ENCODE data around the gene CIBAR2. TPM values are rescaled to one million over a fixed set of nuclear protein-coding genes. Genes with fewer than 3 reads are reported as not detected.
A peak's percentile ranks its signal among the peaks of the same experiment; 100 is the strongest.

CIBAR2 gene
- total RNA-seq, 2 experiments from 2014 or later = not detected

DNA sequence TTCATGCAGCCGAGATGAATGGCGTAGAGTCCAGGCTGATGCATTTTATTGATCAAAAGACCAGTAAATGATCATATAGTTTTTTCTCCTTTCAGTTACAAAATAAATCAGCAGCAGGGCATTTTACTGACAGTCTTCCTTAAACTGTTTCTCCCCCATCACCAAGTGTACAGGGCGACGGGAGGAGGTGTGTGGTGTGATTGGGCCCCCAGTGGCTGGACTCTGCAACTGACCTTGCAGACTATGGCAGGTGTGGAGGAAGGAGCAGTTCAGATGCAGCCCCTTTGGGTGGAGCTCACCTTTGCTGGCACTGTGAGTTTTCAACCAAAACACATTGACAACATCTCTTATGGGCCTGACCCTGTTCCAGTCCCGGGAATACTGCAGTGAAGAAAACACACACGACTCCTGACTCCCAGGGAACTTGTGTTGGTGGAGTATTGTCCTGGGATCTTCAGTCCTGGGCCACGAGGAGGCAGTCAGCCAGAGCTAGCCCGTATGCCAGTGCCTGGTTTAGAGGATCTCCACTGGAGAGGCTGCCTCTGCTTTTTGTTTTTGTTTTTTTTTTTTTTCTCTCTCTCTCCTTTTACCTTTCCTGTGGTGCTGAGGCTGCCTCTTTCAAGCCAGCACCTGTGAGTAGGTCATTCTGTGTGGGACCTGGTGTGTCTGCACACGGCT, 54.9 kb downstream of the CIBAR2 start:
- Histone ChIP-seq H3K9me3 (ENCODE audit: control insufficient read depth in 1 of 2, insufficient read depth in 1 of 2, low read length in 2 of 2) (no peaks in the 10 kb centered on the region), H3K4me1 (ENCODE audit: insufficient read depth, low read length) (peaks cover 48% of the 10 kb centered on the region), H3K27me3 (ENCODE audit: control insufficient read depth in 1 of 2, insufficient read depth in 2 of 2, low read length in 2 of 2) (no peaks in the 10 kb centered on the region), H3K27ac (ENCODE audit: low read depth in 1 of 2, low read length in 2 of 2) (peak overlapping the region in 1 of 2 donors; percentile 68), H3K36me3 (ENCODE audit: insufficient read depth, low read length) (no peaks in the 10 kb centered on the region), H3K4me3 (ENCODE audit: low read length) (no peak overlapping the region)
- no peak for ATAC-seq (ENCODE audit: poor library complexity)
- intact Hi-C loops (cut with DNase I, micrococcal nuclease) = loop anchor here in 1 of 2 experiments (2.0 to 5.0 kb wide), 2 partner anchors 27 to 45 kb away; partner anchors contain the start of gene ZDHHC7
- Mint-ChIP-seq H3K4me3 (peak overlapping the region; percentile 71), H3K36me3 (ENCODE audit: low read depth) (no peaks in the 10 kb centered on the region), H3K4me1 (ENCODE audit: low read depth) (peaks cover 63% of the 10 kb centered on the region), H3K9me3 (no peaks in the 10 kb centered on the region), H3K27me3 (no peaks in the 10 kb centered on the region), H3K27ac (peak overlapping the region; percentile 92)
- POLR2A ChIA-PET = interaction anchor here (0.7 to 1.1 kb wide), 2 partner anchors 30 to 888 kb away, joined by 3 to 4 read pairs; partner anchors contain the start of gene KIAA0513
- CTCF ChIA-PET = interaction anchor here (0.7 to 2.2 kb wide), 4 partner anchors 9 to 46 kb away, joined by 4 to 12 read pairs (median 6); partner anchors contain the start of genes KIAA0513 and ZDHHC7
- TF ChIP-seq, protein P1, sequence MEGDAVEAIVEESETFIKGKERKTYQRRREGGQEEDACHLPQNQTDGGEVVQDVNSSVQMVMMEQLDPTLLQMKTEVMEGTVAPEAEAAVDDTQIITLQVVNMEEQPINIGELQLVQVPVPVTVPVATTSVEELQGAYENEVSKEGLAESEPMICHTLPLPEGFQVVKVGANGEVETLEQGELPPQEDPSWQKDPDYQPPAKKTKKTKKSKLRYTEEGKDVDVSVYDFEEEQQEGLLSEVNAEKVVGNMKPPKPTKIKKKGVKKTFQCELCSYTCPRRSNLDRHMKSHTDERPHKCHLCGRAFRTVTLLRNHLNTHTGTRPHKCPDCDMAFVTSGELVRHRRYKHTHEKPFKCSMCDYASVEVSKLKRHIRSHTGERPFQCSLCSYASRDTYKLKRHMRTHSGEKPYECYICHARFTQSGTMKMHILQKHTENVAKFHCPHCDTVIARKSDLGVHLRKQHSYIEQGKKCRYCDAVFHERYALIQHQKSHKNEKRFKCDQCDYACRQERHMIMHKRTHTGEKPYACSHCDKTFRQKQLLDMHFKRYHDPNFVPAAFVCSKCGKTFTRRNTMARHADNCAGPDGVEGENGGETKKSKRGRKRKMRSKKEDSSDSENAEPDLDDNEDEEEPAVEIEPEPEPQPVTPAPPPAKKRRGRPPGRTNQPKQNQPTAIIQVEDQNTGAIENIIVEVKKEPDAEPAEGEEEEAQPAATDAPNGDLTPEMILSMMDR (IDR thresholded peaks at IDR 0.05) = no peak
- DNase-seq = no peak

DNA sequence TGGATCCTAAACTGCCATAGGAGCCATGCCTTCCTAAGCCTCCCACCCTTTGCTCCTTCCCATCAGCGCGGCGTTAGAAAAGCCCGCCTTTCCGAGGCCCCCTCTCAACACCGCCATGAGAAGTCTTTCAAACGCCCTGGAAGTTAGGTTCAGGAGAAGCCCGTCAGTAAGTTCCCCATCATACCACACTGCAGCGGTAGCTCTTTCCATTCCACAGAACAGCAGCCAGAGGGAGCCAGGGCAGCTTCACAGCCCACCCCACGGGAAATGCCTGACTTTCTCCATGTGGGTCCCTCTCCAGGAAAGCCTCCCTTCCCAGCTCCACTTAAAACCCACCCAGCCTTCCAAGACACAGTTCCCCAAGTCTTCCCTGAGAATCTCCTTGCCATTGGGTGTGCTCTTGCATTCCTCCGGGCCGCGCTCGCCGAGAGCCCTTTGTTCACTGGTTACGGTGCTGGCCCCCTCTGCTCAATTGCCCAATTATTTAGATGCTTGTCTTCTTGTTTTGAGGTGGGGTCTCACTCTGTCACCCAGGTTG, 56.0 kb downstream of the CIBAR2 start:
- intact Hi-C loops (cut with DNase I, micrococcal nuclease) = loop anchor here in 1 of 2 experiments (2.0 to 5.0 kb wide), 2 partner anchors 29 to 44 kb away; partner anchors contain the start of gene ZDHHC7
- DNase-seq = peak in 4 of 14 experiments; percentile 14 to 50 (median 46)

More for the DNA sequence above, 56.0 kb downstream of the CIBAR2 start:
- Histone ChIP-seq H3K36me3 (ENCODE audit: insufficient read depth, low read length) (no peaks in the 10 kb centered on the region), H3K4me3 (ENCODE audit: low read length) (peak overlapping the region; percentile 38), H3K4me1 (ENCODE audit: insufficient read depth, low read length) (peaks cover 40% of the 10 kb centered on the region), H3K27me3 (ENCODE audit: control insufficient read depth in 1 of 2, insufficient read depth in 2 of 2, low read length in 2 of 2) (no peaks in the 10 kb centered on the region), H3K9me3 (ENCODE audit: control insufficient read depth in 1 of 2, insufficient read depth in 1 of 2, low read length in 2 of 2) (no peaks in the 10 kb centered on the region), H3K27ac (ENCODE audit: low read depth in 1 of 2, low read length in 2 of 2) (peak overlapping the region; percentile 68 to 78)
- POLR2A ChIA-PET = interaction anchor here (0.9 to 2.4 kb wide), 11 partner anchors 9 to 48 kb away, joined by 3 to 43 read pairs (median 4); partner anchors contain the start of genes KIAA0513 and ZDHHC7
- H3K27me3 Mint-ChIP-seq = no peaks in the 10 kb centered on the region
- peaks cover 53% of the 10 kb centered on the region for H3K4me1 Mint-ChIP-seq (ENCODE audit: low read depth)
- CTCF ChIA-PET = interaction anchor here (2.2 kb wide), 2 partner anchors 28 to 31 kb away, joined by 8 to 12 read pairs; partner anchors contain the start of gene KIAA0513
- no peak for ATAC-seq (ENCODE audit: poor library complexity)
- H3K27ac Mint-ChIP-seq = peak overlapping the region; percentile 92
- no peaks in the 10 kb centered on the region for H3K36me3 Mint-ChIP-seq (ENCODE audit: low read depth)
- peak overlapping the region; percentile 79 for H3K4me3 Mint-ChIP-seq
- TF ChIP-seq, protein P1 (IDR thresholded peaks at IDR 0.05) = peak; percentile 19
- no peaks in the 10 kb centered on the region for H3K9me3 Mint-ChIP-seq
